Neural cell (in vitro differentiated cells): ENCODE measurements around the gene GRIA1. TPM values are rescaled to one million over a fixed set of nuclear protein-coding genes. Genes with fewer than 3 reads are reported as not detected.

ENCODE experiments used
- H2AFZ ChIP-seq: fragments of 200-600, 300-800 bp; sonication (generic), shearing (Covaris generic); 2 replicates; pipeline ENCODE4 v1.6.0; 2014; ENCODE audit warnings: low read depth, mild to moderate bottlenecking, antibody characterized with exemption, low read length, moderate library complexity
- H3F3A ChIP-seq: fragments of 200-600 bp; shearing (Covaris generic); 2 replicates; pipeline ENCODE4 v1.6.1; 2016; ENCODE audit warnings: mild to moderate bottlenecking, moderate library complexity, mixed read lengths, antibody characterized with exemption, low read length; ENCODE audit not compliant: insufficient read depth, poor library complexity, severe bottlenecking
- H3K27ac ChIP-seq: fragments of 200-600, 300-800 bp; sonication (generic), shearing (Covaris generic); 2 replicates; pipeline ENCODE4 v1.5.1; 2014; ENCODE audit warnings: mild to moderate bottlenecking, low read length, moderate library complexity
- H3K27me3 ChIP-seq: fragments of 300-800, 200-600 bp; sonication (generic), shearing (Covaris generic); 2 replicates; pipeline ENCODE4 v1.6.0; 2014; ENCODE audit warnings: mild to moderate bottlenecking, low read depth, low read length, moderate library complexity; ENCODE audit not compliant: insufficient read depth
- H3K36me3 ChIP-seq: fragments of 300-800, 200-600 bp; sonication (generic), shearing (Covaris generic); 2 replicates; pipeline ENCODE4 v1.5.1; 2014; ENCODE audit warnings: mild to moderate bottlenecking, antibody characterized with exemption, low read length, moderate library complexity; ENCODE audit not compliant: insufficient read depth
- H3K4me2 ChIP-seq: fragments of 300-800, 200-600 bp; sonication (generic), shearing (Covaris generic); 2 replicates; pipeline ENCODE4 v1.6.0; 2014; ENCODE audit warnings: mild to moderate bottlenecking, low read length
- H3K4me3 ChIP-seq: fragments of 300-800, 200-600 bp; sonication (generic), shearing (Covaris generic); 2 replicates; pipeline ENCODE4 v1.5.1; 2014; ENCODE audit warnings: mild to moderate bottlenecking, low read length, moderate library complexity
- H3K79me2 ChIP-seq: fragments of 200-600 bp; shearing (Covaris generic); replicated peaks from 2 replicates; pipeline ENCODE4 v1.6.0; 2014; ENCODE audit warnings: mild to moderate bottlenecking, low read length, moderate library complexity; ENCODE audit not compliant: insufficient read depth
- H3K9ac ChIP-seq: fragments of 300-800, 200-600 bp; sonication (generic), shearing (Covaris generic); 2 replicates; pipeline ENCODE4 v1.6.1; 2016; ENCODE audit warnings: mild to moderate bottlenecking, low read length, mixed read lengths
- H3K9me2 ChIP-seq: fragments of 200-600 bp; shearing (Covaris generic); 2 replicates; pipeline ENCODE4 v1.6.1; 2016; ENCODE audit warnings: mild to moderate bottlenecking, low read length, mixed read lengths; ENCODE audit not compliant: insufficient read depth
- H3K9me3 ChIP-seq: fragments of 200-600, 300-800 bp; sonication (generic), shearing (Covaris generic); 2 replicates; pipeline ENCODE4 v1.6.1; 2016; ENCODE audit warnings: mild to moderate bottlenecking, mixed run types, low read length, moderate library complexity, mixed read lengths
- H4K20me1 ChIP-seq: fragments of 200-600 bp; shearing (Covaris generic); 2 replicates; pipeline ENCODE4 v1.6.1; 2016; ENCODE audit warnings: mild to moderate bottlenecking, mixed run types; ENCODE audit not compliant: insufficient read depth
- EP300 ChIP-seq: fragments of 450-650 bp; conservative IDR thresholded peaks from 2 replicates; pipeline ENCODE4 v1.6.1; 2014; ENCODE audit warnings: antibody characterized with exemption, mild to moderate bottlenecking, moderate library complexity; ENCODE audit not compliant: poor library complexity, severe bottlenecking
- EZH2 ChIP-seq: fragments of 200-600, 300-800 bp; shearing (Covaris generic), sonication (generic); IDR thresholded peaks from 2 replicates; pipeline ENCODE4 v1.6.1; 2014; ENCODE audit warnings: antibody characterized with exemption, low read length, borderline replicate concordance, mild to moderate bottlenecking; ENCODE audit not compliant: insufficient read depth, poor library complexity, severe bottlenecking
- MXI1 ChIP-seq: fragments of 450-650 bp; conservative IDR thresholded peaks from 2 replicates; pipeline ENCODE4 v1.6.1; 2014; ENCODE audit warnings: antibody characterized with exemption, mild to moderate bottlenecking; ENCODE audit not compliant: poor library complexity, severe bottlenecking
- POLR2AphosphoS5 ChIP-seq: IDR thresholded peaks from 2 replicates; pipeline ENCODE4 v1.6.1; 2012
- RAD21 ChIP-seq: fragments of 450-650 bp; conservative IDR thresholded peaks from 2 replicates; pipeline ENCODE4 v1.6.1; 2014; ENCODE audit warnings: antibody characterized with exemption, mild to moderate bottlenecking, moderate library complexity
- SMC3 ChIP-seq: fragments of 450-650 bp; conservative IDR thresholded peaks from 2 replicates; pipeline ENCODE4 v1.6.1; 2014; ENCODE audit warnings: antibody characterized with exemption, mild to moderate bottlenecking, moderate library complexity; ENCODE audit not compliant: poor library complexity
- TAF1 ChIP-seq: IDR thresholded peaks from 2 replicates; pipeline ENCODE4 v1.6.1; 2012; ENCODE audit warnings: low read depth
- polyA plus RNA-seq: library from polyadenylated mRNA; depleted of rRNA; stranded (reverse); fragments of >200 nt; gene quantifications from 2 replicates; pipeline ENCODE4 v1.2.3, GENCODE V29; 2014
- TF ChIP-seq, protein P1 (sequence below): fragments of 450-650 bp; IDR thresholded peaks from 2 replicates; pipeline ENCODE4 v1.5.1; 2014; ENCODE audit warnings: antibody characterized with exemption, mild to moderate bottlenecking, moderate library complexity; ENCODE audit not compliant: poor library complexity, severe bottlenecking
- TF ChIP-seq, protein P2 (sequence below): IDR thresholded peaks from 2 replicates; pipeline ENCODE4 v1.6.1; 2012; ENCODE audit warnings: borderline replicate concordance

Gene GRIA1
- polyA plus RNA-seq, 1 donor from 2014 or later = 59.6 TPM

DNA sequence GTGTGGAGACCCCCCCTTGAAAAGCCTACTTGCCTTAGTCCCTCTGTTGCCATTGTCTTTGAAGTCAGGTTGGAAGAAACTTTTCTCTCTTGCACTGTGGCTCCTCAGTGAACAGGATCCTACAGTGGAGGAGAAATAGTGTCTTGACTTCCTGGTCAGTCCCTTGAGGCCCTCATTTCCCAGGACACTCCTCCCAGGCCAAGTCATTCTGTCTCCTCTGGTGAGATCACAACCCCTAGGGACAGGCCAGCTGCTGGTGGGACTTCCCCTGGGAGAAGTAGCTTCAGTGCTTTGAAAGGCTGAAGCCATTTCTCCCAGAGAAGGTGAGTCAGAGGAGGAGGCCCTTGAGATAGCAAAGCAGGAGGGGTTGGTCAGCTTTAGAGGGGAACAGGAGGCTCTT lies 10.1 kb upstream of the GRIA1 start:
- Histone ChIP-seq H3K4me2 (no peak overlapping the region), H3K36me3 (no peaks in the 10 kb centered on the region), H4K20me1 (no peaks in the 10 kb centered on the region), H2AFZ (no peak overlapping the region), H3K9me2 (no peaks in the 10 kb centered on the region), H3K4me3 (no peak overlapping the region), H3K79me2 (no peaks in the 10 kb centered on the region), H3K9ac (no peak overlapping the region), H3F3A (no peaks in the 10 kb centered on the region), H3K27me3 (no peaks in the 10 kb centered on the region), H3K27ac (no peak overlapping the region), H3K9me3 (no peaks in the 10 kb centered on the region)
- TF ChIP-seq RAD21 = no peak

DNA sequence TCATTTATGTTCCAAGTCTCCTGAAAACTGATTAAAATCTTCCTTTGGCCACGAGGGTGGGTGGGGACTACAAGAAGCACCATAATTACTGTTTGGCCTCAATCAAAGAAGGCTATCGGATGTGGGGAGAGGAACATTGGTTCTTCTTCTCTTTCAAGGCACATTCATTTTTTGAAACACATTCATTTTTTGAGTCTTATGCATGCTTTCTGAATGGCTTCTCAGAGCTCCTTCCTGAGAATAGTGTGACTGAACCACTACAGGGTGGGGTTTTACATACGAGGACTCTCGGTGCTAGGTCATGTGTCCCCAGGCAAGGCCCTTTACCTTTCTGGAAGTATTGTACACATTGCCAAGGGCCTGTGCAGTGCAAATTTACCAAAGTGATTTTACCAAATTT lies 7.0 kb upstream of the GRIA1 start:
- no peaks in the 10 kb centered on the region for H3F3A ChIP-seq
- H3K4me2 ChIP-seq = no peak overlapping the region
- no peak overlapping the region for H2AFZ ChIP-seq
- no peaks in the 10 kb centered on the region for H3K27me3 ChIP-seq
- TF ChIP-seq, protein P1, sequence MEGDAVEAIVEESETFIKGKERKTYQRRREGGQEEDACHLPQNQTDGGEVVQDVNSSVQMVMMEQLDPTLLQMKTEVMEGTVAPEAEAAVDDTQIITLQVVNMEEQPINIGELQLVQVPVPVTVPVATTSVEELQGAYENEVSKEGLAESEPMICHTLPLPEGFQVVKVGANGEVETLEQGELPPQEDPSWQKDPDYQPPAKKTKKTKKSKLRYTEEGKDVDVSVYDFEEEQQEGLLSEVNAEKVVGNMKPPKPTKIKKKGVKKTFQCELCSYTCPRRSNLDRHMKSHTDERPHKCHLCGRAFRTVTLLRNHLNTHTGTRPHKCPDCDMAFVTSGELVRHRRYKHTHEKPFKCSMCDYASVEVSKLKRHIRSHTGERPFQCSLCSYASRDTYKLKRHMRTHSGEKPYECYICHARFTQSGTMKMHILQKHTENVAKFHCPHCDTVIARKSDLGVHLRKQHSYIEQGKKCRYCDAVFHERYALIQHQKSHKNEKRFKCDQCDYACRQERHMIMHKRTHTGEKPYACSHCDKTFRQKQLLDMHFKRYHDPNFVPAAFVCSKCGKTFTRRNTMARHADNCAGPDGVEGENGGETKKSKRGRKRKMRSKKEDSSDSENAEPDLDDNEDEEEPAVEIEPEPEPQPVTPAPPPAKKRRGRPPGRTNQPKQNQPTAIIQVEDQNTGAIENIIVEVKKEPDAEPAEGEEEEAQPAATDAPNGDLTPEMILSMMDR = no peak
- TF ChIP-seq RAD21 (no peak), TAF1 (no peak), EP300 (no peak), EZH2 (no peak), SMC3 (no peak), MXI1 (no peak)
- H3K4me3 ChIP-seq = no peak overlapping the region
- no peaks in the 10 kb centered on the region for H3K9me3 ChIP-seq
- no peaks in the 10 kb centered on the region for H3K36me3 ChIP-seq
- H3K9me2 ChIP-seq = no peaks in the 10 kb centered on the region
- H3K27ac ChIP-seq = no peak overlapping the region
- H4K20me1 ChIP-seq = no peaks in the 10 kb centered on the region
- no peaks in the 10 kb centered on the region for H3K79me2 ChIP-seq
- H3K9ac ChIP-seq = no peak overlapping the region

DNA sequence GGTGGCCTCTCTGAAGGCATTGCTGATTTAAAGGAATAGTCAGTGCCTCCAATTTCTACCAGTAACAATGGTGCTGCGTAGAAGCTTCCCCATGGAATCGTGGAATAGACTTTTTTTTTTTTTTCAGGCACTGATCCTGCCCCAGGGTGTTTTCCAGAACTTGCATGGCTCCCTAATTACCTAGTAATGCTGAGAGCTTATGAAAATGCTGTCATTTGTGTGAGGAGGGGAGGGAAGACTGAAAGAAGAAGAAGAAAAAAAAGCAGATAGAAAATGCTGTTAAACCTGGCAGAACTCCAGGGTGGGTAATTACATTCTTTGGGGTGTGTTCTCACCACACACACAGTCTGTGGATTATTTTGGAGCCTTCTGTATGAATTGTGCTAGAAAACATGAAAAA lies 4.8 kb upstream of the GRIA1 start:
- Histone ChIP-seq H3K79me2 (no peaks in the 10 kb centered on the region), H3K9me2 (no peaks in the 10 kb centered on the region), H3K36me3 (no peaks in the 10 kb centered on the region), H3F3A (no peaks in the 10 kb centered on the region), H3K4me3 (no peak overlapping the region), H2AFZ (no peak overlapping the region), H3K27ac (no peak overlapping the region), H3K9me3 (no peaks in the 10 kb centered on the region), H3K4me2 (no peak overlapping the region), H3K9ac (no peak overlapping the region), H4K20me1 (no peaks in the 10 kb centered on the region), H3K27me3 (no peaks in the 10 kb centered on the region)
- TF ChIP-seq SMC3 = no peak
- TF ChIP-seq EP300 = no peak
- TF ChIP-seq EZH2 = no peak
- TF ChIP-seq POLR2AphosphoS5 = no peak
- no peak for TF ChIP-seq MXI1
- TF ChIP-seq, protein P1 = no peak
- no peak for TF ChIP-seq TAF1
- TF ChIP-seq RAD21 = no peak
- TF ChIP-seq, protein P2, sequence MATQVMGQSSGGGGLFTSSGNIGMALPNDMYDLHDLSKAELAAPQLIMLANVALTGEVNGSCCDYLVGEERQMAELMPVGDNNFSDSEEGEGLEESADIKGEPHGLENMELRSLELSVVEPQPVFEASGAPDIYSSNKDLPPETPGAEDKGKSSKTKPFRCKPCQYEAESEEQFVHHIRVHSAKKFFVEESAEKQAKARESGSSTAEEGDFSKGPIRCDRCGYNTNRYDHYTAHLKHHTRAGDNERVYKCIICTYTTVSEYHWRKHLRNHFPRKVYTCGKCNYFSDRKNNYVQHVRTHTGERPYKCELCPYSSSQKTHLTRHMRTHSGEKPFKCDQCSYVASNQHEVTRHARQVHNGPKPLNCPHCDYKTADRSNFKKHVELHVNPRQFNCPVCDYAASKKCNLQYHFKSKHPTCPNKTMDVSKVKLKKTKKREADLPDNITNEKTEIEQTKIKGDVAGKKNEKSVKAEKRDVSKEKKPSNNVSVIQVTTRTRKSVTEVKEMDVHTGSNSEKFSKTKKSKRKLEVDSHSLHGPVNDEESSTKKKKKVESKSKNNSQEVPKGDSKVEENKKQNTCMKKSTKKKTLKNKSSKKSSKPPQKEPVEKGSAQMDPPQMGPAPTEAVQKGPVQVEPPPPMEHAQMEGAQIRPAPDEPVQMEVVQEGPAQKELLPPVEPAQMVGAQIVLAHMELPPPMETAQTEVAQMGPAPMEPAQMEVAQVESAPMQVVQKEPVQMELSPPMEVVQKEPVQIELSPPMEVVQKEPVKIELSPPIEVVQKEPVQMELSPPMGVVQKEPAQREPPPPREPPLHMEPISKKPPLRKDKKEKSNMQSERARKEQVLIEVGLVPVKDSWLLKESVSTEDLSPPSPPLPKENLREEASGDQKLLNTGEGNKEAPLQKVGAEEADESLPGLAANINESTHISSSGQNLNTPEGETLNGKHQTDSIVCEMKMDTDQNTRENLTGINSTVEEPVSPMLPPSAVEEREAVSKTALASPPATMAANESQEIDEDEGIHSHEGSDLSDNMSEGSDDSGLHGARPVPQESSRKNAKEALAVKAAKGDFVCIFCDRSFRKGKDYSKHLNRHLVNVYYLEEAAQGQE = no peak
